CD4-positive, alpha-beta T cell treated with Interleukin-2 at 100 ng/mL for 4 hours (primary cell): ENCODE measurements around the gene E2F3.
"Not testable (repeated sequence)": the region's sequence is repeated elsewhere in the genome, so short reads cannot be mapped to it uniquely, and the experiment has no call there.

Experiments
- DNase-seq: peaks from one replicate; pipeline ENCODE4 v3.0.0-alpha.2; 2020; ENCODE audit warnings: low spot score

E2F3 gene

GRCh38 chr6:20467437-20467836, 65.8 kb downstream of the E2F3 start:
- DNase-seq: no peak

- no peak for DNase-seq
Measured at GRCh38 chr6:20468209-20468608, 66.5 kb downstream of the E2F3 start.

- DNase-seq: no peak
Measured at GRCh38 chr6:20472748-20473147, 71.1 kb downstream of the E2F3 start.

- DNase-seq: no peak
Measured at GRCh38 chr6:20473518-20473917, 71.8 kb downstream of the E2F3 start.

- no peak for DNase-seq
Measured at GRCh38 chr6:20474874-20475542, 73.3 kb downstream of the E2F3 start.

- no peak for DNase-seq
Measured at GRCh38 chr6:20476501-20477043, 74.9 kb downstream of the E2F3 start.

- DNase-seq: no peak
Measured at GRCh38 chr6:20477485-20477884, 75.8 kb downstream of the E2F3 start.

- no peak for DNase-seq
Measured at GRCh38 chr6:20479060-20479459, 77.4 kb downstream of the E2F3 start.

- no peak for DNase-seq
Measured at GRCh38 chr6:20479526-20479925, 77.8 kb downstream of the E2F3 start.

- DNase-seq: no peak
Measured at GRCh38 chr6:20481281-20481680, 79.6 kb downstream of the E2F3 start.

GRCh38 chr6:20483887-20484497, 82.3 kb downstream of the E2F3 start:
- no peak for DNase-seq

GRCh38 chr6:20486641-20487040, 85.0 kb downstream of the E2F3 start:
- no peak for DNase-seq

- DNase-seq: no peak
Measured at GRCh38 chr6:20487669-20488375, 86.1 kb downstream of the E2F3 start.

- no peak for DNase-seq
Measured at GRCh38 chr6:20490591-20490990, 88.9 kb downstream of the E2F3 start.

- no peak for DNase-seq
Measured at GRCh38 chr6:20492099-20492498, 90.4 kb downstream of the E2F3 start.

GRCh38 chr6:20497216-20498040, 95.7 kb downstream of the E2F3 start:
- no peak for DNase-seq

- DNase-seq: no peak
Measured at GRCh38 chr6:20498041-20498385, 96.3 kb downstream of the E2F3 start.

GRCh38 chr6:20509212-20509611, 107.5 kb downstream of the E2F3 start:
- no peak for DNase-seq

- DNase-seq: no peak
Measured at GRCh38 chr6:20511852-20512251, 110.2 kb downstream of the E2F3 start.

GRCh38 chr6:20525208-20525607, 123.5 kb downstream of the E2F3 start:
- DNase-seq: not testable (repeated sequence)

GRCh38 chr6:20529086-20529448, 127.4 kb downstream of the E2F3 start:
- DNase-seq: peak; percentile 67

- DNase-seq: no peak
Measured at GRCh38 chr6:20532881-20533280, 131.2 kb downstream of the E2F3 start.
